Testis (tissue), 2 donors: ENCODE data around the gene LINC00305.

Experiments
- POLR2A ChIP-seq: fragments of 450-650 bp; IDR thresholded peaks from one replicate; pipeline ENCODE4 v1.6.1; 2017; ENCODE audit warnings: antibody characterized with exemption, mild to moderate bottlenecking, moderate library complexity
- TF ChIP-seq, protein P1 (sequence below), 3 experiments: fragments of 450-650 bp in 2 of 3; fragments of 200-600 bp in 1 of 3; sonication (generic) in 1 of 3; IDR thresholded peaks; one replicate each; pipeline ENCODE4 v1.5.1; 2016 to 2019; ENCODE audit warnings: antibody characterized with exemption in 3 of 3, mild to moderate bottlenecking in 2 of 3, moderate library complexity in 1 of 3

DNA sequence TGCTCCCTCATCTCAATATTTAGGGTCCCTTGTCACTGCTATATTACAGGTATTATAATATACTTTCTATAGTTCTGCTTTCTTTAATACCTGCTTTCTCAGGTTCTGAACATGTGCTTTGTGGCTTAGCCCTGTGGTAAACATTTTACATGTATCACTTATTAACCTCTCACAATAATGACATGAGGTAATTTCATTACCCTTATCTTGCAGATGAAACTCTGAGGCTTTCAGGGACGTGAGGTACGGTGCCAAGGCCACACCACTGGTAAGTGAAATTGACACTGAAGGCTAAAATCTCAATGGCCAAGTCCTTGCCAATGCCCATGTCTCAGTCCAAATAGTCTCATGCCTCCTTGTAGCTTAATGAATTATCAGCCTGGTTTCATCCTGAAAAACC, 21.7 kb downstream of the LINC00305 start:
- TF ChIP-seq, protein P1, sequence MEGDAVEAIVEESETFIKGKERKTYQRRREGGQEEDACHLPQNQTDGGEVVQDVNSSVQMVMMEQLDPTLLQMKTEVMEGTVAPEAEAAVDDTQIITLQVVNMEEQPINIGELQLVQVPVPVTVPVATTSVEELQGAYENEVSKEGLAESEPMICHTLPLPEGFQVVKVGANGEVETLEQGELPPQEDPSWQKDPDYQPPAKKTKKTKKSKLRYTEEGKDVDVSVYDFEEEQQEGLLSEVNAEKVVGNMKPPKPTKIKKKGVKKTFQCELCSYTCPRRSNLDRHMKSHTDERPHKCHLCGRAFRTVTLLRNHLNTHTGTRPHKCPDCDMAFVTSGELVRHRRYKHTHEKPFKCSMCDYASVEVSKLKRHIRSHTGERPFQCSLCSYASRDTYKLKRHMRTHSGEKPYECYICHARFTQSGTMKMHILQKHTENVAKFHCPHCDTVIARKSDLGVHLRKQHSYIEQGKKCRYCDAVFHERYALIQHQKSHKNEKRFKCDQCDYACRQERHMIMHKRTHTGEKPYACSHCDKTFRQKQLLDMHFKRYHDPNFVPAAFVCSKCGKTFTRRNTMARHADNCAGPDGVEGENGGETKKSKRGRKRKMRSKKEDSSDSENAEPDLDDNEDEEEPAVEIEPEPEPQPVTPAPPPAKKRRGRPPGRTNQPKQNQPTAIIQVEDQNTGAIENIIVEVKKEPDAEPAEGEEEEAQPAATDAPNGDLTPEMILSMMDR (IDR thresholded peaks at IDR 0.05) = no peak
- TF ChIP-seq POLR2A = no peak
